ENCODE measurements around the gene LMX1A. TPM values are rescaled to one million over a fixed set of nuclear protein-coding genes. Genes with fewer than 3 reads are reported as not detected.

Gene LMX1A
- total RNA-seq, 1 donor from 2014 or later = not detected

GRCh38 chr1:165257969-165258459 is 98.5 kb downstream of the LMX1A start:
- peak; percentile 29 for DNase-seq (ENCODE audit: low read depth)
- TF ChIP-seq CTCF (conservative IDR thresholded peaks at IDR 0.05; ENCODE audit: low read depth, low read length) = peak; percentile 88
- no peak overlapping the region for H3K4me3 ChIP-seq (ENCODE audit: low read depth, low read length)

- TF ChIP-seq CTCF (conservative IDR thresholded peaks at IDR 0.05; ENCODE audit: low read depth, low read length) = no peak
- no peak overlapping the region for H3K4me3 ChIP-seq (ENCODE audit: low read depth, low read length)
- DNase-seq (ENCODE audit: low read depth) = no peak
Measured at GRCh38 chr1:165254896-165255625, 101.5 kb downstream of the LMX1A start.

- no peak for TF ChIP-seq CTCF (conservative IDR thresholded peaks at IDR 0.05; ENCODE audit: low read depth, low read length)
- H3K4me3 ChIP-seq (ENCODE audit: low read depth, low read length) = no peak overlapping the region
- no peak for DNase-seq (ENCODE audit: low read depth)
Measured at GRCh38 chr1:165254376-165254775, 102.1 kb downstream of the LMX1A start.

GRCh38 chr1:165253818-165254254 is 102.7 kb downstream of the LMX1A start:
- TF ChIP-seq CTCF (conservative IDR thresholded peaks at IDR 0.05; ENCODE audit: low read depth, low read length) = no peak
- H3K4me3 ChIP-seq (ENCODE audit: low read depth, low read length) = no peak overlapping the region
- no peak for DNase-seq (ENCODE audit: low read depth)

GRCh38 chr1:165248969-165249571 is 107.4 kb downstream of the LMX1A start:
- H3K4me3 ChIP-seq (ENCODE audit: low read depth, low read length) = no peak overlapping the region
- no peak for TF ChIP-seq CTCF (conservative IDR thresholded peaks at IDR 0.05; ENCODE audit: low read depth, low read length)
- no peak for DNase-seq (ENCODE audit: low read depth)

GRCh38 chr1:165241952-165242351 is 114.6 kb downstream of the LMX1A start:
- TF ChIP-seq CTCF (conservative IDR thresholded peaks at IDR 0.05; ENCODE audit: low read depth, low read length) = no peak
- no peak overlapping the region for H3K4me3 ChIP-seq (ENCODE audit: low read depth, low read length)
- DNase-seq (ENCODE audit: low read depth) = no peak

All from epithelial cell of proximal tubule (primary cell).